HCEC 1CT (cell line): ENCODE measurements around the gene EPC1.
A peak's percentile ranks its signal among the peaks of the same experiment; 100 is the strongest.
"Not testable (repeated sequence)": the region's sequence is repeated elsewhere in the genome, so short reads cannot be mapped to it uniquely, and the experiment has no call there.

Experiments used
- DNase-seq: peaks from one replicate; pipeline ENCODE4 v3.0.0-alpha.2; 2017

EPC1 gene

GRCh38 chr10:32372000-32372875 lies 25.3 kb upstream of the EPC1 start:
- DNase-seq = peak; percentile 37

- no peak for DNase-seq
Measured at GRCh38 chr10:32371101-32371500, 24.1 kb upstream of the EPC1 start.

GRCh38 chr10:32367793-32368453 lies 21.0 kb upstream of the EPC1 start:
- DNase-seq = peak; percentile 59

- DNase-seq = no peak
Measured at GRCh38 chr10:32366588-32366987, 19.6 kb upstream of the EPC1 start.

- no peak for DNase-seq
Measured at GRCh38 chr10:32366111-32366510, 19.2 kb upstream of the EPC1 start.

GRCh38 chr10:32365404-32365803 lies 18.4 kb upstream of the EPC1 start:
- DNase-seq = not testable (repeated sequence)

GRCh38 chr10:32362571-32362970 lies 15.6 kb upstream of the EPC1 start:
- no peak for DNase-seq

GRCh38 chr10:32360884-32361283 lies 13.9 kb upstream of the EPC1 start:
- DNase-seq = no peak

- DNase-seq = no peak
Measured at GRCh38 chr10:32360241-32360640, 13.3 kb upstream of the EPC1 start.

GRCh38 chr10:32357056-32357735 lies 10.2 kb upstream of the EPC1 start:
- no peak for DNase-seq

GRCh38 chr10:32354690-32355089 lies 7.7 kb upstream of the EPC1 start:
- not testable (repeated sequence) for DNase-seq

- no peak for DNase-seq
Measured at GRCh38 chr10:32350811-32351350, 3.9 kb upstream of the EPC1 start.

- DNase-seq = no peak
Measured at GRCh38 chr10:32349968-32350738, 3.2 kb upstream of the EPC1 start.

- no peak for DNase-seq
Measured at GRCh38 chr10:32349199-32349585, 2.2 kb upstream of the EPC1 start.

- no peak for DNase-seq
Measured at GRCh38 chr10:32348297-32349198, 1.6 kb upstream of the EPC1 start.

- no peak for DNase-seq
Measured at GRCh38 chr10:32347363-32348022, 535 bp upstream of the EPC1 start.

- DNase-seq = peak; percentile 94
Measured at GRCh38 chr10:32346134-32346550, 816 bp downstream of the EPC1 start.

- no peak for DNase-seq
Measured at GRCh38 chr10:32341596-32341995, 5.4 kb downstream of the EPC1 start.

- no peak for DNase-seq
Measured at GRCh38 chr10:32340596-32341180, 6.3 kb downstream of the EPC1 start.

- DNase-seq = no peak
Measured at GRCh38 chr10:32338262-32338661, 8.7 kb downstream of the EPC1 start.

- no peak for DNase-seq
Measured at GRCh38 chr10:32337350-32337749, 9.6 kb downstream of the EPC1 start.
